OCI-LY1 (cell line): ENCODE results near the gene SLC13A2.

Experiments used
- H2AFZ ChIP-seq: fragments of 200-600 bp; sonication (generic), shearing (Covaris generic); 2 replicates; pipeline ENCODE4 v1.6.0; 2014; ENCODE audit warnings: antibody characterized with exemption, mild to moderate bottlenecking, low read length
- H3F3A ChIP-seq: fragments of 200-600 bp; sonication (generic), shearing (Covaris generic); 2 replicates; pipeline ENCODE4 v1.6.0; 2014; ENCODE audit warnings: mild to moderate bottlenecking, antibody characterized with exemption, low read length, moderate library complexity; ENCODE audit not compliant: insufficient read depth
- H3K27ac ChIP-seq: fragments of 200-600 bp; sonication (generic); 2 replicates; pipeline ENCODE4 v1.5.1; 2014; ENCODE audit warnings: low read length, mixed run types, mild to moderate bottlenecking, low read depth; ENCODE audit not compliant: poor library complexity, severe bottlenecking
- H3K27me3 ChIP-seq: fragments of 200-600 bp; sonication (generic); 2 replicates; pipeline ENCODE4 v1.6.0; 2014; ENCODE audit warnings: antibody characterized with exemption, mild to moderate bottlenecking, low read length, moderate library complexity; ENCODE audit not compliant: insufficient read depth
- H3K36me3 ChIP-seq: fragments of 200-600 bp; sonication (generic); 2 replicates; pipeline ENCODE4 v1.6.1; 2014; ENCODE audit warnings: mild to moderate bottlenecking, antibody characterized with exemption, low read length, moderate library complexity, mixed read lengths; ENCODE audit not compliant: insufficient read depth
- H3K4me1 ChIP-seq: fragments of 200-600 bp; sonication (generic); 2 replicates; pipeline ENCODE4 v1.5.1; 2014; ENCODE audit warnings: mild to moderate bottlenecking, low read length, moderate library complexity; ENCODE audit not compliant: insufficient read depth, severe bottlenecking
- H3K4me2 ChIP-seq: fragments of 200-600 bp; sonication (generic), shearing (Covaris generic); 2 replicates; pipeline ENCODE4 v1.6.1; 2014; ENCODE audit warnings: low read length
- H3K4me3 ChIP-seq: fragments of 200-600 bp; sonication (generic); 2 replicates; pipeline ENCODE4 v1.5.1; 2014; ENCODE audit warnings: low read length, low read depth, mild to moderate bottlenecking, mixed read lengths; ENCODE audit not compliant: poor library complexity, severe bottlenecking
- H3K79me2 ChIP-seq: fragments of 200-600 bp; shearing (Covaris generic); 2 replicates; pipeline ENCODE4 v1.6.1; 2016; ENCODE audit warnings: mixed run types, low read length, mixed read lengths; ENCODE audit not compliant: insufficient read depth
- H3K9ac ChIP-seq: fragments of 200-600 bp; sonication (generic), shearing (Covaris generic); 2 replicates; pipeline ENCODE4 v1.6.1; 2014; ENCODE audit warnings: mild to moderate bottlenecking, low read length, mixed read lengths
- H3K9me2 ChIP-seq: fragments of 200-600 bp; sonication (generic), shearing (Covaris generic); 2 replicates; pipeline ENCODE4 v1.6.1; 2014; ENCODE audit warnings: low read depth, mild to moderate bottlenecking, low read length, mixed read lengths
- H3K9me3 ChIP-seq: fragments of 200-600 bp; shearing (Covaris generic); 2 replicates; pipeline ENCODE4 v1.6.1; 2014; ENCODE audit warnings: low read length, mixed read lengths
- H4K20me1 ChIP-seq: fragments of 200-600 bp; sonication (generic), shearing (Covaris generic); 2 replicates; pipeline ENCODE4 v1.6.0; 2016; ENCODE audit warnings: mild to moderate bottlenecking, low read length; ENCODE audit not compliant: insufficient read depth
- EZH2 ChIP-seq: fragments of 200-600 bp; sonication (generic), shearing (Covaris generic); IDR thresholded peaks from 2 replicates; pipeline ENCODE4 v1.8.0; 2017; ENCODE audit warnings: borderline replicate concordance, mixed run types, mild to moderate bottlenecking, antibody characterized with exemption, low read length, moderate library complexity, mixed read lengths
- TF ChIP-seq, protein P1 (sequence below): fragments of 200-600 bp; sonication (generic), shearing (Covaris generic); IDR thresholded peaks from 2 replicates; pipeline ENCODE4 v1.5.1; 2017; ENCODE audit warnings: mild to moderate bottlenecking, antibody characterized with exemption, low read length, moderate library complexity, mixed read lengths

SLC13A2 gene

GRCh38 chr17:28536532-28537218 is 63.2 kb downstream of the SLC13A2 start:
- Histone ChIP-seq H2AFZ (no peak overlapping the region), H3K27ac (no peak overlapping the region), H4K20me1 (no peaks in the 10 kb centered on the region), H3K4me1 (no peaks in the 10 kb centered on the region), H3K27me3 (peaks cover 3% of the 10 kb centered on the region), H3K9me3 (no peaks in the 10 kb centered on the region), H3K79me2 (no peaks in the 10 kb centered on the region), H3K36me3 (no peaks in the 10 kb centered on the region), H3K9ac (no peak overlapping the region), H3F3A (no peaks in the 10 kb centered on the region), H3K9me2 (no peaks in the 10 kb centered on the region), H3K4me2 (no peak overlapping the region), H3K4me3 (no peak overlapping the region)
- no peak for TF ChIP-seq EZH2
- TF ChIP-seq, protein P1, sequence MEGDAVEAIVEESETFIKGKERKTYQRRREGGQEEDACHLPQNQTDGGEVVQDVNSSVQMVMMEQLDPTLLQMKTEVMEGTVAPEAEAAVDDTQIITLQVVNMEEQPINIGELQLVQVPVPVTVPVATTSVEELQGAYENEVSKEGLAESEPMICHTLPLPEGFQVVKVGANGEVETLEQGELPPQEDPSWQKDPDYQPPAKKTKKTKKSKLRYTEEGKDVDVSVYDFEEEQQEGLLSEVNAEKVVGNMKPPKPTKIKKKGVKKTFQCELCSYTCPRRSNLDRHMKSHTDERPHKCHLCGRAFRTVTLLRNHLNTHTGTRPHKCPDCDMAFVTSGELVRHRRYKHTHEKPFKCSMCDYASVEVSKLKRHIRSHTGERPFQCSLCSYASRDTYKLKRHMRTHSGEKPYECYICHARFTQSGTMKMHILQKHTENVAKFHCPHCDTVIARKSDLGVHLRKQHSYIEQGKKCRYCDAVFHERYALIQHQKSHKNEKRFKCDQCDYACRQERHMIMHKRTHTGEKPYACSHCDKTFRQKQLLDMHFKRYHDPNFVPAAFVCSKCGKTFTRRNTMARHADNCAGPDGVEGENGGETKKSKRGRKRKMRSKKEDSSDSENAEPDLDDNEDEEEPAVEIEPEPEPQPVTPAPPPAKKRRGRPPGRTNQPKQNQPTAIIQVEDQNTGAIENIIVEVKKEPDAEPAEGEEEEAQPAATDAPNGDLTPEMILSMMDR, result no peak

DNA sequence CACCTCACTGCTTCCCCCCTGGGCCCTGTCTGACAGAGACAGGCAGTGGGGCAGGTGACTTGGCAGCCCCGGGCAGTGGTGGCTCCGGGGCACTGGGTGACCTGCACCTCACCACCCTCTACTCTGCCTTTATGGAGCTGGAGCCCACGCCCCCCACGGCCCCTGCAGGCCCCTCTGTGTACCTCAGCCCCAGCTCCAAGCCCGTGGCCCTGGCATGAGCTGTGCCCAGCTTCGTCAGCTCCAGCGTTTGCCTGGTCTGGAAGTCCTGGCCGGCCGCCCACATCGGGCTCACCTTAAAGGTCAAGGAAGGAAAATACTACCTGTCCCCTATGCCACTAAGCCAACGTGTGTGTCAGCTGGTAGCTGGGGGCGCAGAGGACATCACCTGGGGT is 63.8 kb downstream of the SLC13A2 start:
- no peak overlapping the region for H3K9ac ChIP-seq
- H3K9me2 ChIP-seq, result no peaks in the 10 kb centered on the region
- H3K4me1 ChIP-seq, result no peaks in the 10 kb centered on the region
- H3K9me3 ChIP-seq, result no peaks in the 10 kb centered on the region
- no peaks in the 10 kb centered on the region for H3F3A ChIP-seq
- no peaks in the 10 kb centered on the region for H3K79me2 ChIP-seq
- no peaks in the 10 kb centered on the region for H4K20me1 ChIP-seq
- H3K27ac ChIP-seq, result no peak overlapping the region
- no peak overlapping the region for H2AFZ ChIP-seq
- TF ChIP-seq, protein P1, result no peak
- no peak for TF ChIP-seq EZH2
- H3K36me3 ChIP-seq, result no peaks in the 10 kb centered on the region
- no peaks in the 10 kb centered on the region; the same call in 1 of the 2 replicates for H3K27me3 ChIP-seq
- H3K4me3 ChIP-seq, result no peak overlapping the region
- H3K4me2 ChIP-seq, result no peak overlapping the region

DNA sequence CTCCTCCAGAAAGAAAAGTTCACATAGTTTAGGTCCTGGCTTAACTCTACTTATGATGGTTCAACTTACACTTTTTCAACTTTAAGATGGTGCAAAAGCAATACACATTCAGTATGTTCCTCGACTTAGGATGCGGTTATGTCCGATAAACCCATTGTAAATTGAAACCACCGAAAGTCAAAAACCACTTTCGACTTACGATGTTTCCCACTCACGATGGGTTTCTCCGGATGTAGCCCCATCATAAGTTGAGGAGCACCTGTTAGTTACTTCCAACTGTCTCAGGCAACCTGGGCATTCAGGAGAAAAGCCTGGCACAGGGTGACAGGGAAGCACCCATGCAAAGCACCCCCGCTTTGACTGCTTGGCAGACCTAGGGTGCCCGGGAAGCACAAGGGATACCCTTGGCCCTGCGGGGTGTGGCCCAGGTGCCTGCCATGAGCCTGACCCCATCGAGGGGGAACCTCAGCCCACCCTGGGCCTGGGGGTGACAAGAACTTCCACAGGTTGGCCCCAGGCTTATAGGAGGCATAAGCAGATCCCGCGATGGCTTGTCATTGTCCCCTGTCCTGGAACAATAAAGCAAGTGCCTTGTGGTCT is 65.0 kb downstream of the SLC13A2 start:
- Histone ChIP-seq H3K4me1 (no peaks in the 10 kb centered on the region), H3K27me3 (no peaks in the 10 kb centered on the region; the same call in 1 of the 2 replicates), H3K27ac (no peak overlapping the region), H3K4me2 (no peak overlapping the region), H3K9me3 (no peaks in the 10 kb centered on the region), H4K20me1 (no peaks in the 10 kb centered on the region), H3K79me2 (no peaks in the 10 kb centered on the region), H3F3A (no peaks in the 10 kb centered on the region), H3K4me3 (no peak overlapping the region), H3K36me3 (no peaks in the 10 kb centered on the region), H3K9me2 (no peaks in the 10 kb centered on the region), H2AFZ (no peak overlapping the region), H3K9ac (no peak overlapping the region)
- TF ChIP-seq EZH2, result no peak
- TF ChIP-seq, protein P1, result no peak
